ENCODE results near the gene NAA38.

NAA38 gene

DNA sequence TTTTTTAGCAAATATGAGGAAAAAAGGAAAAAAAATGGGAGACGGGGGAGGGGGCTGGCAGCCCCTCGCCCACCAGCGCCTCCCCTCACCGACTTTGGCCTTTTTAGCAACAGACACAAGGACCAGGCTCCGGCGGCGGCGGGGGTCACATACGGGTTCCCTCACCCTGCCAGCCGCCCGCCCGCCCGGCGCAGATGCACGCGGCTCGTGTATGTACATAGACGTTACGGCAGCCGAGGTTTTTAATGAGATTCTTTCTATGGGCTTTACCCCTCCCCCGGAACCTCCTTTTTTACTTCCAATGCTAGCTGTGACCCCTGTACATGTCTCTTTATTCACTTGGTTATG, 3.7 kb downstream of the NAA38 start:
- Mint-ChIP-seq H3K27ac (ENCODE audit: low read depth) (peak overlapping the region; percentile 46), H3K4me3 (peak overlapping the region; percentile 20), H3K27me3 (no peaks in the 10 kb centered on the region), H3K4me1 (peaks cover 7% of the 10 kb centered on the region), H3K36me3 (ENCODE audit: insufficient read depth) (peaks cover 36% of the 10 kb centered on the region), H3K9me3 (no peaks in the 10 kb centered on the region)
- no peak for ATAC-seq (replicated peaks; ENCODE audit: extremely low read depth, poor library complexity, severe bottlenecking)
- DNase-seq (ENCODE audit: low spot score in 2 of 2), result no peak

GRCh38 chr17:7852919-7853690, 4.3 kb downstream of the NAA38 start:
- no peak for DNase-seq (ENCODE audit: low spot score in 2 of 2)
- Mint-ChIP-seq H3K4me1 (peaks cover 7% of the 10 kb centered on the region), H3K27ac (ENCODE audit: low read depth) (peak overlapping the region; percentile 22), H3K27me3 (no peaks in the 10 kb centered on the region), H3K9me3 (no peaks in the 10 kb centered on the region), H3K4me3 (peak overlapping the region; percentile 38), H3K36me3 (ENCODE audit: insufficient read depth) (peaks cover 40% of the 10 kb centered on the region)
- no peak for ATAC-seq (replicated peaks; ENCODE audit: extremely low read depth, poor library complexity, severe bottlenecking)

GRCh38 chr17:7852262-7852670, 5.1 kb downstream of the NAA38 start:
- ATAC-seq (replicated peaks; ENCODE audit: extremely low read depth, poor library complexity, severe bottlenecking), result no peak
- Mint-ChIP-seq H3K36me3 (ENCODE audit: insufficient read depth) (peaks cover 42% of the 10 kb centered on the region), H3K27ac (ENCODE audit: low read depth) (peak overlapping the region; percentile 79), H3K4me1 (peaks cover 7% of the 10 kb centered on the region), H3K9me3 (no peaks in the 10 kb centered on the region), H3K27me3 (no peaks in the 10 kb centered on the region), H3K4me3 (peak overlapping the region; percentile 71)
- peak in 1 of 2 donors; percentile 18 for DNase-seq (ENCODE audit: low spot score in 2 of 2)

DNA sequence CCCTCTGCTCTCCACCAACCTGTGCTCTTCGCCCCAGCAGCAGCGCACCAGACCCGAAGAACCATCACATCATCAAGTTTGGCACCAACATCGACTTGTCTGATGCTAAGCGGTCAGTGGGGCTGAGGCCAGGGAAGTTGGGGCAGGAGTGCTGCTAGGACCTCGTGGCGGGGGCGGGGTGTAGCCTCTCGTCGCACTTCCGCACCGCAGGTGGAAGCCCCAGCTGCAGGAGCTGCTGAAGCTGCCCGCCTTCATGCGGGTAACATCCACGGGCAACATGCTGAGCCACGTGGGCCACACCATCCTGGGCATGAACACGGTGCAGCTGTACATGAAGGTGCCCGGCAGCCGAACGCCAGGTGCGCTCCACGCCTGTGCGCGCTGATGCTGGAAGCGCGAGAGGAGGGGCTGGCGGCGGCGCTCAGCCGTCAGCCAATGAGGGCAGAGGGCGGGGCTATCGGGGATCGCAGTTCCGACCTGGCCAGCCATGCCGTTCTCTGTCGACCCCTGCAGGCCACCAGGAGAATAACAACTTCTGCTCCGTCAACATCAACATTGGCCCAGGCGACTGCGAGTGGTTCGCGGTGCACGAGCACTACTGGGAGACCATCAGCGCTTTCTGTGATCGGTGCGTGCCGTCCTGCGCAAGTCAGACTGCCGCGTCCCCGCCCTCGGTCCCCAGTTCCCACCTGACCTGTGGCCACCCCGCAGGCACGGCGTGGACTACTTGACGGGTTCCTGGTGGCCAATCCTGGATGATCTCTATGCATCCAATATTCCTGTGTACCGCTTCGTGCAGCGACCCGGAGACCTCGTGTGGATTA, 5.7 kb downstream of the NAA38 start:
- Mint-ChIP-seq H3K36me3 (ENCODE audit: insufficient read depth) (peaks cover 45% of the 10 kb centered on the region), H3K27ac (ENCODE audit: low read depth) (peak overlapping the region; percentile 79), H3K27me3 (no peaks in the 10 kb centered on the region), H3K4me3 (peak overlapping the region; percentile 71), H3K9me3 (no peaks in the 10 kb centered on the region), H3K4me1 (peaks cover 7% of the 10 kb centered on the region)
- DNase-seq (ENCODE audit: low spot score in 2 of 2) (peak; percentile 89 to 90), ATAC-seq (replicated peaks; ENCODE audit: extremely low read depth, poor library complexity, severe bottlenecking) (peak; percentile 85)

GRCh38 chr17:7850701-7851437, 6.5 kb downstream of the NAA38 start:
- peak; percentile 2 for ATAC-seq (replicated peaks; ENCODE audit: extremely low read depth, poor library complexity, severe bottlenecking)
- DNase-seq (ENCODE audit: low spot score in 2 of 2), result no peak
- peak overlapping the region; percentile 79 for H3K27ac Mint-ChIP-seq (ENCODE audit: low read depth)
- peak overlapping the region; percentile 71 for H3K4me3 Mint-ChIP-seq
- peaks cover 7% of the 10 kb centered on the region for H3K4me1 Mint-ChIP-seq
- H3K36me3 Mint-ChIP-seq (ENCODE audit: insufficient read depth), result peaks cover 45% of the 10 kb centered on the region
- H3K9me3 Mint-ChIP-seq, result no peaks in the 10 kb centered on the region
- no peaks in the 10 kb centered on the region for H3K27me3 Mint-ChIP-seq

DNA sequence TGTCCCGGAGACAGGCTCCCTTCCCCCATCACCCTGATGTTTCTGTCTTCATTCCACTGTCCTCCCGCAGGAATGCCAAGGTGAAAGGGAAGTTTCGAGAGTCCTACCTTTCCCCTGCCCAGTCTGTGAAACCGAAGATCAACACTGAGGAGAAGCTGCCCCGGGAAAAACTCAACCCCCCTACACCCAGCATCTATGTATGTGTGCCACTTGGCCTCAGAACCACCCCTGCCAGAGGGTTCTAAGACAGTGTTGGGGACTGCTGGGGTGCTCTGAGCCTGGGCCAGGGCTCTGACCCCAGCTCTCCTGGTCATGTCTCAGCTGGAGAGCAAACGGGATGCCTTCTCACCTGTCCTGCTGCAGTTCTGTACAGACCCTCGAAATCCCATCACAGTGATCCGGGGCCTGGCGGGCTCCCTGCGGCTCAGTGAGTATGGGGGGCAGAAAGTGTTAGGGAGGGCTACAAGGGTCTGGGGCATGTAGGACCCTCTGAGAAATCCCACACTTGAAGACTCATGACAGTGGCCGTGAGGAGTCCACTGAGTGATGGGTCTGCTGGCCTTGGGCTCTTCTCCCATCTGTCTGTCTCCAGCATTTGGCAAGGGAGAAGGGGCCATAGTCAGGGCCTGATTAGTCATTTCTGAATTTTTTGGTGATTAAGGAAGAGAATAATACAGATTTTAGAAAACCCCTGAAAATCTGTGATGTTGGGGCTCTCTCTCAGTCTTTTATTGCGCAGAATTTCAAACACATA, 7.4 kb downstream of the NAA38 start:
- DNase-seq (ENCODE audit: low spot score in 2 of 2), result no peak
- Mint-ChIP-seq H3K9me3 (no peaks in the 10 kb centered on the region), H3K4me3 (peak overlapping the region; percentile 42), H3K27ac (ENCODE audit: low read depth) (peak overlapping the region; percentile 13), H3K4me1 (peaks cover 12% of the 10 kb centered on the region), H3K36me3 (ENCODE audit: insufficient read depth) (peaks cover 49% of the 10 kb centered on the region), H3K27me3 (no peaks in the 10 kb centered on the region)
- no peak for ATAC-seq (replicated peaks; ENCODE audit: extremely low read depth, poor library complexity, severe bottlenecking)

DNA sequence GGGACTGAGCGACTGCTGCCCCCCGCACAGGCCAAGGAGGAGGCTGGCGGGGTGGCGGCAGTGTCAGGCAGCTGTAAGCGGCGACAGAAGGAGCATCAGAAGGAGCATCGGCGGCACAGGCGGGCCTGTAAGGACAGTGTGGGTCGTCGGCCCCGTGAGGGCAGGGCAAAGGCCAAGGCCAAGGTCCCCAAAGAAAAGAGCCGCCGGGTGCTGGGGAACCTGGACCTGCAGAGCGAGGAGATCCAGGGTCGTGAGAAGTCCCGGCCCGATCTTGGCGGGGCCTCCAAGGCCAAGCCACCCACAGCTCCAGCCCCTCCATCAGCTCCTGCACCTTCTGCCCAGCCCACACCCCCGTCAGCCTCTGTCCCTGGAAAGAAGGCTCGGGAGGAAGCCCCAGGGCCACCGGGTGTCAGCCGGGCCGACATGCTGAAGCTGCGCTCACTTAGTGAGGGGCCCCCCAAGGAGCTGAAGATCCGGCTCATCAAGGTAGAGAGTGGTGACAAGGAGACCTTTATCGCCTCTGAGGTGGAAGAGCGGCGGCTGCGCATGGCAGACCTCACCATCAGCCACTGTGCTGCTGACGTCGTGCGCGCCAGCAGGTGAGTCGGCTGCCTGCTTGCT, 8.1 kb downstream of the NAA38 start:
- H3K27me3 Mint-ChIP-seq, result no peaks in the 10 kb centered on the region

GRCh38 chr17:7848739-7849129, 8.6 kb downstream of the NAA38 start:
- Mint-ChIP-seq H3K27me3 (no peaks in the 10 kb centered on the region), H3K9me3 (no peaks in the 10 kb centered on the region), H3K36me3 (ENCODE audit: insufficient read depth) (peaks cover 57% of the 10 kb centered on the region), H3K4me3 (no peak overlapping the region), H3K27ac (ENCODE audit: low read depth) (peak overlapping the region; percentile 13), H3K4me1 (peaks cover 19% of the 10 kb centered on the region)
- ATAC-seq (replicated peaks; ENCODE audit: extremely low read depth, poor library complexity, severe bottlenecking) (no peak), DNase-seq (ENCODE audit: low spot score in 2 of 2) (no peak)

More for the DNA sequence above, 8.1 kb downstream of the NAA38 start:
- peak overlapping the region; percentile 42 for H3K4me3 Mint-ChIP-seq
- peak overlapping the region; percentile 13 for H3K27ac Mint-ChIP-seq (ENCODE audit: low read depth)
- peaks cover 55% of the 10 kb centered on the region for H3K36me3 Mint-ChIP-seq (ENCODE audit: insufficient read depth)
- H3K4me1 Mint-ChIP-seq, result peaks cover 14% of the 10 kb centered on the region
- no peak for ATAC-seq (replicated peaks; ENCODE audit: extremely low read depth, poor library complexity, severe bottlenecking)
- no peak for DNase-seq (ENCODE audit: low spot score in 2 of 2)
- no peaks in the 10 kb centered on the region for H3K9me3 Mint-ChIP-seq

DNA sequence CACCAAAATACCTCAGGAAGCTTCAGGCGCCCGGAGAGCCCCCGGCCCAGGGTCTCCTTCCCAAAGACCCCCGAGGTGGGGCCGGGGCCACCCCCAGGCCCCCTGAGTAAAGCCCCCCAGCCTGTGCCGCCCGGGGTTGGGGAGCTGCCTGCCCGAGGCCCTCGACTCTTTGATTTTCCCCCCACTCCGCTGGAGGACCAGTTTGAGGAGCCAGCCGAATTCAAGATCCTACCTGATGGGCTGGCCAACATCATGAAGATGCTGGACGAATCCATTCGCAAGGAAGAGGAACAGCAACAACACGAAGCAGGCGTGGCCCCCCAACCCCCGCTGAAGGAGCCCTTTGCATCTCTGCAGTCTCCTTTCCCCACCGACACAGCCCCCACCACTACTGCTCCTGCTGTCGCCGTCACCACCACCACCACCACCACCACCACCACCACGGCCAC, 9.2 kb downstream of the NAA38 start:
- Mint-ChIP-seq H3K36me3 (ENCODE audit: insufficient read depth) (peaks cover 61% of the 10 kb centered on the region), H3K4me3 (no peak overlapping the region), H3K27ac (ENCODE audit: low read depth) (no peak overlapping the region)

GRCh38 chr17:7846765-7847661, 10.3 kb downstream of the NAA38 start:
- Mint-ChIP-seq H3K36me3 (ENCODE audit: insufficient read depth) (peaks cover 66% of the 10 kb centered on the region), H3K27me3 (no peaks in the 10 kb centered on the region), H3K27ac (ENCODE audit: low read depth) (peak overlapping the region; percentile 74), H3K9me3 (no peaks in the 10 kb centered on the region), H3K4me3 (peak overlapping the region; percentile 92), H3K4me1 (peaks cover 36% of the 10 kb centered on the region)
- no peak for ATAC-seq (replicated peaks; ENCODE audit: extremely low read depth, poor library complexity, severe bottlenecking)
- no peak for DNase-seq (ENCODE audit: low spot score in 2 of 2)

More for the DNA sequence above, 9.2 kb downstream of the NAA38 start:
- no peaks in the 10 kb centered on the region for H3K27me3 Mint-ChIP-seq
- DNase-seq (ENCODE audit: low spot score in 2 of 2) (no peak), ATAC-seq (replicated peaks; ENCODE audit: extremely low read depth, poor library complexity, severe bottlenecking) (no peak)
- H3K9me3 Mint-ChIP-seq, result no peaks in the 10 kb centered on the region
- peaks cover 25% of the 10 kb centered on the region for H3K4me1 Mint-ChIP-seq
